HepG2 (cell line): Measurements from ENCODE around the gene C19orf73. TPM values are rescaled to one million over a fixed set of nuclear protein-coding genes. Genes with fewer than 3 reads are reported as not detected.
A peak's percentile ranks its signal among the peaks of the same experiment; 100 is the strongest.

Experiments
- ATF2 ChIP-seq: sonication (generic); formaldehyde crosslinking; IDR thresholded peaks from 2 replicates; pipeline ENCODE4 v1.4.0; 2020; ENCODE audit warnings: missing genetic modification reagents
- BRD4 ChIP-seq: sonication (generic); formaldehyde crosslinking; IDR thresholded peaks from 2 replicates; pipeline ENCODE4 v1.4.0; 2020; ENCODE audit warnings: missing genetic modification reagents
- CCDC6 ChIP-seq: sonication (generic); formaldehyde crosslinking; IDR thresholded peaks from 2 replicates; pipeline ENCODE4 v1.8.1; 2022; ENCODE audit warnings: mild to moderate bottlenecking, missing genetic modification reagents, moderate library complexity
- DNMT1 ChIP-seq: sonication (generic); formaldehyde crosslinking; IDR thresholded peaks from 2 replicates; pipeline ENCODE4 v1.5.1; 2020; ENCODE audit warnings: mild to moderate bottlenecking, missing genetic modification reagents
- HDAC1 ChIP-seq: sonication (generic); formaldehyde crosslinking; IDR thresholded peaks from 2 replicates; pipeline ENCODE4 v1.5.1; 2020; ENCODE audit warnings: mild to moderate bottlenecking, missing genetic modification reagents
- HIVEP1 ChIP-seq: sonication (generic); formaldehyde crosslinking; IDR thresholded peaks from 2 replicates; pipeline ENCODE4 v1.4.0; 2020; ENCODE audit warnings: mild to moderate bottlenecking, missing genetic modification reagents
- HNRNPUL1 ChIP-seq: fragments of 200-400 bp; formaldehyde crosslinking; IDR thresholded peaks from 2 replicates; pipeline ENCODE4 v1.6.1; 2017; ENCODE audit warnings: low read depth, mild to moderate bottlenecking, low read length, moderate library complexity
- IKZF1 ChIP-seq: fragments of 450-650 bp; IDR thresholded peaks from 2 replicates; pipeline ENCODE4 v1.7.1; 2016
- ISX ChIP-seq: sonication (generic); formaldehyde crosslinking; conservative IDR thresholded peaks from 2 replicates; pipeline ENCODE4 v1.5.0; 2020; ENCODE audit warnings: missing genetic modification reagents
- JUN ChIP-seq: sonication (generic); formaldehyde crosslinking; IDR thresholded peaks from 2 replicates; pipeline ENCODE4 v1.4.0; 2020; ENCODE audit warnings: mild to moderate bottlenecking, missing genetic modification reagents
- KDM4B ChIP-seq: sonication (generic); formaldehyde crosslinking; IDR thresholded peaks from 2 replicates; pipeline ENCODE4 v1.4.0; 2020; ENCODE audit warnings: missing genetic modification reagents
- NFATC3 ChIP-seq: sonication (generic); formaldehyde crosslinking; IDR thresholded peaks from 2 replicates; pipeline ENCODE4 v1.5.1; 2020; ENCODE audit warnings: mild to moderate bottlenecking, missing genetic modification reagents
- PCBP2 ChIP-seq: fragments of 200-400 bp; formaldehyde crosslinking; optimal IDR thresholded peaks from 2 replicates; pipeline ENCODE3; 2018; ENCODE audit warnings: low read length, low read depth; ENCODE audit not compliant: poor library complexity, severe bottlenecking
- PHF5A ChIP-seq: IDR thresholded peaks from one replicate; pipeline ENCODE4 v1.6.1; 2018; ENCODE audit warnings: low read depth, missing genetic modification reagents; ENCODE audit not compliant: unreplicated experiment
- RARG ChIP-seq: sonication (generic); formaldehyde crosslinking; IDR thresholded peaks from 2 replicates; pipeline ENCODE4 v1.4.0; 2020; ENCODE audit warnings: low read depth, mild to moderate bottlenecking, missing genetic modification reagents
- RNF2 ChIP-seq: fragments of 450-650 bp; conservative IDR thresholded peaks from 2 replicates; pipeline ENCODE4 v1.6.1; 2016; ENCODE audit warnings: low read depth
- TBP ChIP-seq: sonication (generic); formaldehyde crosslinking; IDR thresholded peaks from 2 replicates; pipeline ENCODE4 v1.5.0; 2020; ENCODE audit warnings: missing genetic modification reagents
- ZBTB38 ChIP-seq: sonication (generic); formaldehyde crosslinking; IDR thresholded peaks from 2 replicates; pipeline ENCODE4 v1.5.1; 2020; ENCODE audit warnings: mild to moderate bottlenecking, missing genetic modification reagents
- ZNF136 ChIP-seq: sonication (generic); formaldehyde crosslinking; IDR thresholded peaks from 2 replicates; pipeline ENCODE4 v1.8.1; 2022; ENCODE audit warnings: low read depth, mild to moderate bottlenecking, moderate library complexity, missing genetic modification reagents
- ZNF18 ChIP-seq: sonication (generic); formaldehyde crosslinking; IDR thresholded peaks from 2 replicates; pipeline ENCODE4 v1.8.0; 2022; ENCODE audit warnings: mild to moderate bottlenecking, missing genetic modification reagents; ENCODE audit not compliant: insufficient replicate concordance
- ZNF331 ChIP-seq: sonication (generic); formaldehyde crosslinking; IDR thresholded peaks from 2 replicates; pipeline ENCODE4 v1.4.0; 2020; ENCODE audit warnings: missing genetic modification reagents
- ZNF34 ChIP-seq: sonication (generic); formaldehyde crosslinking; IDR thresholded peaks from 2 replicates; pipeline ENCODE4 v1.4.0; 2020; ENCODE audit warnings: mild to moderate bottlenecking, missing genetic modification reagents, borderline replicate concordance
- ZNF597 ChIP-seq: sonication (generic); formaldehyde crosslinking; IDR thresholded peaks from 2 replicates; pipeline ENCODE4 v1.5.0; 2020; ENCODE audit warnings: missing genetic modification reagents
- ZNF709 ChIP-seq: sonication (generic); formaldehyde crosslinking; IDR thresholded peaks from 2 replicates; pipeline ENCODE4 v1.5.0; 2020; ENCODE audit warnings: mild to moderate bottlenecking, missing genetic modification reagents
- ZNF883 ChIP-seq: sonication (generic); formaldehyde crosslinking; IDR thresholded peaks from 2 replicates; pipeline ENCODE4 v1.5.1; 2020; ENCODE audit warnings: mild to moderate bottlenecking, missing genetic modification reagents; ENCODE audit errors: not compliant biosample characterization
- ZSCAN20 ChIP-seq: sonication (generic); formaldehyde crosslinking; IDR thresholded peaks from 2 replicates; pipeline ENCODE4 v1.4.0; 2020; ENCODE audit warnings: missing genetic modification reagents, mild to moderate bottlenecking, borderline replicate concordance
- polyA plus RNA-seq, 8 experiments: library from polyadenylated mRNA; depleted of rRNA in 3 of 8; stranded (reverse) in 7 of 8; unstranded in 1 of 8; fragments of >200 nt; fragmentation: Illumina TruSeq in 4 of 8; extraction: Trizol in 4 of 8; gene quantifications; 2 replicates each; pipeline versions ENCODE4 v1.2.1 to v1.2.3, GENCODE V29; 2011 to 2016; ENCODE audit warnings: low read depth in 4 of 8, missing spikeins in 1 of 8, mixed read lengths in 1 of 8; ENCODE audit not compliant: insufficient read depth in 1 of 8
- total RNA-seq, 5 experiments: library from RNA; depleted of rRNA; stranded (reverse); fragments of >200 nt; fragmentation: Illumina TruSeq; extraction: Trizol; gene quantifications; 2 replicates each; pipeline ENCODE4 v1.2.3, GENCODE V29; 2016; ENCODE audit warnings: low read depth in 1 of 5
- TF ChIP-seq, protein P1 (sequence below): sonication (generic); formaldehyde crosslinking; IDR thresholded peaks from 2 replicates; pipeline ENCODE4 v1.5.0; 2020; ENCODE audit warnings: mild to moderate bottlenecking, missing genetic modification reagents

Gene C19orf73
- total and polyA plus RNA-seq, 2 of the 13 experiments (the other 11 are each of a cell fraction or from before 2014, with no cell fraction given) = 1.4 to 1.5 TPM

- no peak for TF ChIP-seq RARG (CRISPR knock-in tag)
- no peak for TF ChIP-seq HNRNPUL1
- TF ChIP-seq TBP (CRISPR knock-in tag) = no peak
- no peak for TF ChIP-seq HIVEP1 (CRISPR knock-in tag)
- no peak for TF ChIP-seq ZNF136 (CRISPR knock-in tag)
- TF ChIP-seq RNF2 = no peak
- no peak for TF ChIP-seq PCBP2
- no peak for TF ChIP-seq ZNF883 (CRISPR knock-in tag)
- TF ChIP-seq JUN (CRISPR knock-in tag) = peak; percentile 2; the same call in 1 of the 2 replicates
- TF ChIP-seq KDM4B = no peak
- TF ChIP-seq, protein P1, sequence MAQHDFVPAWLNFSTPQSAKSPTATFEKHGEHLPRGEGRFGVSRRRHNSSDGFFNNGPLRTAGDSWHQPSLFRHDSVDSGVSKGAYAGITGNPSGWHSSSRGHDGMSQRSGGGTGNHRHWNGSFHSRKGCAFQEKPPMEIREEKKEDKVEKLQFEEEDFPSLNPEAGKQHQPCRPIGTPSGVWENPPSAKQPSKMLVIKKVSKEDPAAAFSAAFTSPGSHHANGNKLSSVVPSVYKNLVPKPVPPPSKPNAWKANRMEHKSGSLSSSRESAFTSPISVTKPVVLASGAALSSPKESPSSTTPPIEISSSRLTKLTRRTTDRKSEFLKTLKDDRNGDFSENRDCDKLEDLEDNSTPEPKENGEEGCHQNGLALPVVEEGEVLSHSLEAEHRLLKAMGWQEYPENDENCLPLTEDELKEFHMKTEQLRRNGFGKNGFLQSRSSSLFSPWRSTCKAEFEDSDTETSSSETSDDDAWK (CRISPR knock-in tag) = no peak
- TF ChIP-seq ZNF597 (CRISPR knock-in tag) = no peak
- TF ChIP-seq ZNF34 (CRISPR knock-in tag) = no peak
- TF ChIP-seq ATF2 = no peak
- no peak for TF ChIP-seq ISX (CRISPR knock-in tag)
- TF ChIP-seq ZSCAN20 (CRISPR knock-in tag) = no peak
- TF ChIP-seq BRD4 = no peak
- TF ChIP-seq DNMT1 (CRISPR knock-in tag) = no peak
- TF ChIP-seq ZNF18 (CRISPR knock-in tag) = no peak
- TF ChIP-seq IKZF1 = no peak
- no peak for TF ChIP-seq ZBTB38 (CRISPR knock-in tag)
- 0 out of 2 replicates have a peak, but pooled peaks have one; percentile 10 for TF ChIP-seq CCDC6 (CRISPR knock-in tag)
- no peak for TF ChIP-seq ZNF709 (CRISPR knock-in tag)
- TF ChIP-seq HDAC1 = no peak
- no peak for TF ChIP-seq NFATC3
- TF ChIP-seq ZNF331 (CRISPR knock-in tag) = 0 out of 2 replicates have a peak, but pooled peaks have one; percentile 18
- TF ChIP-seq PHF5A (CRISPR knock-in tag) = peak; percentile 9
These were observed 9.7 kb upstream of the C19orf73 start (continued) for GRCh38 chr19:49128545-49129237.
